H1 (cell line): Measurements from ENCODE around the gene CLDN4. TPM values are rescaled to one million over a fixed set of nuclear protein-coding genes. Genes with fewer than 3 reads are reported as not detected.

ENCODE experiments used
- EZH2 ChIP-seq: fragments of 200-600 bp; sonication (generic); IDR thresholded peaks from 2 replicates; pipeline ENCODE4 v1.7.1; 2012; ENCODE audit warnings: low read depth, mild to moderate bottlenecking, moderate library complexity, low read length, inconsistent platforms; ENCODE audit not compliant: severe bottlenecking
- KDM5A ChIP-seq: fragments of 200-600 bp; IDR thresholded peaks from 2 replicates; pipeline ENCODE4 v1.7.1; 2012; ENCODE audit warnings: mild to moderate bottlenecking, low read length, inconsistent platforms, mixed read lengths
- RAD21 ChIP-seq, 2 experiments: IDR thresholded peaks in 1 of 2; conservative IDR thresholded peaks in 1 of 2; 2 replicates each; pipeline ENCODE4 v1.6.1; 2011; ENCODE audit warnings: low read depth in 2 of 2, low read length in 2 of 2, improper control_type of control experiment in 1 of 2, inconsistent platforms in 1 of 2, mild to moderate bottlenecking in 1 of 2, moderate library complexity in 1 of 2
- RFX5 ChIP-seq: IDR thresholded peaks from 2 replicates; pipeline ENCODE4 v1.6.1; 2011; ENCODE audit warnings: low read depth, low read length, improper control_type of control experiment, borderline replicate concordance
- TCF12 ChIP-seq: IDR thresholded peaks from 2 replicates; pipeline ENCODE4 v1.6.1; 2011; ENCODE audit warnings: low read depth, mild to moderate bottlenecking, low read length
- polyA plus RNA-seq, 7 experiments: library from polyadenylated mRNA; depleted of rRNA in 3 of 7; stranded (reverse) in 5 of 7; unstranded in 2 of 7; fragments of >200 nt in 5 of 7; fragments of 200-250 nt in 2 of 7; gene quantifications; 1 replicate in 5 of 7; 2 replicates in 1 of 7; 4 replicates in 1 of 7; pipeline versions ENCODE4 v1.2.1 to v1.2.3, GENCODE V29; 2011 to 2013; ENCODE audit warnings: missing spikeins in 2 of 7, mixed read lengths in 2 of 7
- total RNA-seq: library from RNA; stranded (reverse); fragmentation: NEBNext Ultra II Directional; extraction: Animal tissue kit (Norgen Biotek cat#: 25700); gene quantifications from 2 replicates; pipeline ENCODE4 v1.2.1, GENCODE V29; 2021

The CLDN4 gene
- total and polyA plus RNA-seq, 2 of the 8 experiments (the other 6 are each of a cell fraction or from before 2014, with no cell fraction given) = 28.0 to 69.3 TPM

GRCh38 chr7:73802459-73802858 lies 28.3 kb upstream of the CLDN4 start (continued):
- TF ChIP-seq KDM5A (no peak), EZH2 (no peak), RAD21 (IDR thresholded peaks at IDR 0.05 in 1 of 2, conservative IDR thresholded peaks at IDR 0.05 in 1 of 2; ENCODE audit: low read depth in 2 of 2, low read length in 2 of 2) (no peak), TCF12 (no peak), RFX5 (no peak)
